PC-3 (cell line): ENCODE results near the gene SPPL2B. TPM values are rescaled to one million over a fixed set of nuclear protein-coding genes. Genes with fewer than 3 reads are reported as not detected.
A peak's percentile ranks its signal among the peaks of the same experiment; 100 is the strongest.

Experiments used
- ATAC-seq: fragments of 200-7000 bp; cut with Tn5 transposase; 2 replicates; pipeline ENCODE4 v1.9.1; 2020; ENCODE audit warnings: mild to moderate bottlenecking, moderate library complexity
- BruUV-seq: library from RNA; stranded (reverse); fragments of 400-500 nt; replicated peaks from 2 replicates; lab custom pipeline; 2021; lab: Mats Ljungman, UMichigan
- CTCF ChIA-PET: fragments of 300-600 bp; sonication (Branson Sonifier 250); formaldehyde crosslinking; loops from one replicate; lab custom pipeline; 2022; ENCODE audit warnings: antibody characterized with exemption; lab: Charles Lee
- POLR2A ChIA-PET: fragments of 300-600 bp; sonication (Branson Sonifier 250); formaldehyde crosslinking; loops from one replicate; lab custom pipeline; 2022; ENCODE audit warnings: antibody characterized with exemption; ENCODE audit not compliant: unreplicated experiment; lab: Charles Lee
- DNase-seq: peaks from one replicate; pipeline ENCODE4 v3.0.0-alpha.2; 2015
- H2AFZ ChIP-seq: fragments of 300-600 bp; sonication (generic); 2 replicates; pipeline ENCODE4 v1.6.0; 2016; ENCODE audit warnings: antibody characterized with exemption, low read length
- H3F3A ChIP-seq: fragments of 300-600 bp; sonication (generic); one replicate; pipeline ENCODE4 v1.6.0; 2017; ENCODE audit warnings: antibody characterized with exemption, low read length, control low read depth, mild to moderate bottlenecking; ENCODE audit not compliant: unreplicated experiment
- H3K27ac ChIP-seq: fragments of 300-600 bp; sonication (generic); 2 replicates; pipeline ENCODE4 v1.5.1; 2016; ENCODE audit warnings: mild to moderate bottlenecking, low read length
- H3K27me3 ChIP-seq: fragments of 300-600 bp; sonication (generic); 2 replicates; pipeline ENCODE4 v1.6.1; 2016; ENCODE audit warnings: low read length, mixed read lengths
- H3K36me3 ChIP-seq: fragments of 300-600 bp; sonication (generic); 2 replicates; pipeline ENCODE4 v1.6.1; 2016; ENCODE audit warnings: low read depth, mixed run types, low read length, mixed read lengths
- H3K4me1 ChIP-seq: fragments of 300-600 bp; sonication (generic); 2 replicates; pipeline ENCODE4 v1.5.1; 2016; ENCODE audit warnings: low read length; ENCODE audit not compliant: insufficient read depth
- H3K4me2 ChIP-seq: fragments of 300-600 bp; sonication (generic); 2 replicates; pipeline ENCODE4 v1.6.0; 2016; ENCODE audit warnings: low read length
- H3K4me3 ChIP-seq: fragments of 300-600 bp; sonication (generic); 2 replicates; pipeline ENCODE4 v1.5.1; 2016; ENCODE audit warnings: mild to moderate bottlenecking, low read length, mixed read lengths
- H3K79me2 ChIP-seq: fragments of 300-600 bp; sonication (generic); 2 replicates; pipeline ENCODE4 v1.6.1; 2017; ENCODE audit warnings: low read length, mixed read lengths
- H3K9ac ChIP-seq: fragments of 300-600 bp; sonication (generic); 2 replicates; pipeline ENCODE4 v1.6.0; 2016; ENCODE audit warnings: mild to moderate bottlenecking, low read length
- H3K9me2 ChIP-seq: fragments of 300-600 bp; sonication (generic); replicated peaks from 2 replicates; pipeline ENCODE4 v1.6.1; 2016; ENCODE audit warnings: mixed run types, low read length, mixed read lengths
- H3K9me3 ChIP-seq: fragments of 300-600 bp; sonication (generic); 2 replicates; pipeline ENCODE4 v1.6.1; 2016; ENCODE audit warnings: low read length, mixed read lengths
- H4K20me1 ChIP-seq: fragments of 300-600 bp; sonication (generic); 2 replicates; pipeline ENCODE4 v1.6.1; 2016; ENCODE audit warnings: low read length, mixed read lengths
- EZH2 ChIP-seq: fragments of 300-600 bp; sonication (generic); IDR thresholded peaks from one replicate; pipeline ENCODE4 v1.6.1; 2017; ENCODE audit warnings: antibody characterized with exemption, mild to moderate bottlenecking, low read length; ENCODE audit not compliant: unreplicated experiment
- EZH2phosphoT487 ChIP-seq: fragments of 300-600 bp; sonication (generic); IDR thresholded peaks from 2 replicates; pipeline ENCODE4 v1.6.1; 2018; ENCODE audit warnings: mild to moderate bottlenecking, antibody characterized with exemption, low read length, borderline replicate concordance
- intact Hi-C: fragments of 100-400 bp; cut with micrococcal nuclease; formaldehyde crosslinking; loops from 2 replicates; pipeline ENCODE4 v1.9.0; 2023
- total RNA-seq: library from RNA; depleted of rRNA; stranded (reverse); fragments of >200 nt; gene quantifications from 2 replicates; pipeline ENCODE4 v1.2.3, GENCODE V29; 2014
- TF ChIP-seq, protein P1 (sequence below): fragments of 300-600 bp; sonication (generic); conservative IDR thresholded peaks from 2 replicates; pipeline ENCODE4 v1.5.1; 2017; ENCODE audit warnings: antibody characterized with exemption, low read depth, mild to moderate bottlenecking, low read length

The SPPL2B gene
- total RNA-seq, 1 experiment from 2014 or later: 28.6 TPM

DNA sequence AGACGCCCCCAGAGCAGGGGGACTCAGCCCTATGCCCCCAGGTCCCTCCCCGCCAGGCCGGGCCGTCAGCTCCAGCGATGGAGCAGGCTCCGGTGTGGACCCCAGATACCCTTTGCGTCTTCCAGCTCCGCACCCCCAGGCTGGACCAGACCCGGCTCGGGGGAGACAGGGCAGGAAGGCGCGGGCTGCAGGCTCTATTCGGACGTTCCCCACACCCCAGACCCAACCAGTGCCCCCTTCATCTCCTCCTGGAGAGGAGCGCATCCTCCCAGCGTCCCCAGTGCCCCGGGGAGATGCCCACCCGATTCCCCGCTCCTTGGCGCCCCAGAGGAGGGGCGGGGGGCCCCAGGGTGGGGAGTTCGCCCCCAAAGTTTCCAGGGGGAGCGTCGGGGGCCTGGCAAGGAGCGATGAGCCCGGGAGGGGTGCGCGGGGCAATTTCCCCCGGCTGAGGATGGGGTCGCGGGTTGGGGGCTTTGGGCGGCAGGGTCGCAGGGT lies 20.9 kb upstream of the SPPL2B start:
- no peaks in the 10 kb centered on the region for H4K20me1 ChIP-seq
- no peaks in the 10 kb centered on the region for H3K4me1 ChIP-seq
- no peaks in the 10 kb centered on the region for H3F3A ChIP-seq
- TF ChIP-seq, protein P1, sequence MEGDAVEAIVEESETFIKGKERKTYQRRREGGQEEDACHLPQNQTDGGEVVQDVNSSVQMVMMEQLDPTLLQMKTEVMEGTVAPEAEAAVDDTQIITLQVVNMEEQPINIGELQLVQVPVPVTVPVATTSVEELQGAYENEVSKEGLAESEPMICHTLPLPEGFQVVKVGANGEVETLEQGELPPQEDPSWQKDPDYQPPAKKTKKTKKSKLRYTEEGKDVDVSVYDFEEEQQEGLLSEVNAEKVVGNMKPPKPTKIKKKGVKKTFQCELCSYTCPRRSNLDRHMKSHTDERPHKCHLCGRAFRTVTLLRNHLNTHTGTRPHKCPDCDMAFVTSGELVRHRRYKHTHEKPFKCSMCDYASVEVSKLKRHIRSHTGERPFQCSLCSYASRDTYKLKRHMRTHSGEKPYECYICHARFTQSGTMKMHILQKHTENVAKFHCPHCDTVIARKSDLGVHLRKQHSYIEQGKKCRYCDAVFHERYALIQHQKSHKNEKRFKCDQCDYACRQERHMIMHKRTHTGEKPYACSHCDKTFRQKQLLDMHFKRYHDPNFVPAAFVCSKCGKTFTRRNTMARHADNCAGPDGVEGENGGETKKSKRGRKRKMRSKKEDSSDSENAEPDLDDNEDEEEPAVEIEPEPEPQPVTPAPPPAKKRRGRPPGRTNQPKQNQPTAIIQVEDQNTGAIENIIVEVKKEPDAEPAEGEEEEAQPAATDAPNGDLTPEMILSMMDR: no peak
- TF ChIP-seq EZH2: no peak
- no peak for TF ChIP-seq EZH2phosphoT487
- BruUV-seq: no TSS peak
- H3K4me3 ChIP-seq: no peak overlapping the region
- no peaks in the 10 kb centered on the region for H3K9me3 ChIP-seq
- H2AFZ ChIP-seq: no peak overlapping the region
- POLR2A ChIA-PET: no interaction called here
- ATAC-seq (no peak), DNase-seq (no peak)
- no peaks in the 10 kb centered on the region for H3K9me2 ChIP-seq
- intact Hi-C loops: no loop called here
- no peak overlapping the region for H3K4me2 ChIP-seq
- H3K27me3 ChIP-seq: no peaks in the 10 kb centered on the region
- no peak overlapping the region for H3K27ac ChIP-seq
- no peaks in the 10 kb centered on the region for H3K36me3 ChIP-seq
- H3K9ac ChIP-seq: no peak overlapping the region
- no peaks in the 10 kb centered on the region for H3K79me2 ChIP-seq
- CTCF ChIA-PET: no interaction called here

DNA sequence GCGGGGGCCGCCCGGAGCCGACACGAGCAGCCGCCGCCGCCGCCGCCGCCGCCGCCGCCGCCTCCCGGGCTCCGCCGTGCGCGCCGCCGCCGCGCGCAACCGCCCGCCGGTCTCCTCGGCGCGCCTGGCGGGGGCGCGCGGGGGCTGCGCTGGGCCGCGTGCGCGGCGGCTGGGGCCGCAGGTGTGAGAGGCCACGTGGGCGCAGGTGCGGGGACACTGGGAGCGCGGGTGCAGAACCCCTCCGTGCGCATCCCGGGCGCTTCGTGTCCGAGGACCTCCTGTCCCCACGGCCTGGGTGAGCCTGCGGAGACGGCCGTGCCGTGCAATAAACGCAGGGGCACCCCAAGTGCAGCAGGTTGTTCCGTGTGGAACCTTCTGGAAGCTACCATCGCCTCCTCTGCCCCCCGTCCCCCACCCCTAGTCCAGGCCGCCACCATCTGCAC lies 20.3 kb upstream of the SPPL2B start, which contains the start of gene LINGO3:
TSS of gene LINGO3 (minus strand) at position 41 of the 443 bp plus-strand sequence. CDS start 16,378 bp downstream, outside the sequence.
- H3K9me2 ChIP-seq: no peaks in the 10 kb centered on the region
- H3K36me3 ChIP-seq: no peaks in the 10 kb centered on the region
- H3K27me3 ChIP-seq: no peaks in the 10 kb centered on the region
- peak within 1 kb of the TSS; percentile 48; the same call in 1 of the 2 replicates for H3K4me2 ChIP-seq
- H3K79me2 ChIP-seq: no peaks in the 10 kb centered on the region
- intact Hi-C loops: no loop called here
- no peak within 1 kb of the TSS; the same call in 1 of the 2 replicates for H3K4me3 ChIP-seq
- H3K27ac ChIP-seq: no peak within 1 kb of the TSS
- ATAC-seq (no peak; the same call in 1 of the 2 replicates), DNase-seq (no peak)
- no peaks in the 10 kb centered on the region for H3K4me1 ChIP-seq
- H3K9ac ChIP-seq: no peak within 1 kb of the TSS
- BruUV-seq: no TSS peak
- no peaks in the 10 kb centered on the region for H3K9me3 ChIP-seq
- POLR2A ChIA-PET: no interaction called here
- H3F3A ChIP-seq: no peaks in the 10 kb centered on the region
- H4K20me1 ChIP-seq: no peaks in the 10 kb centered on the region
- CTCF ChIA-PET: no interaction called here
- H2AFZ ChIP-seq: no peak within 1 kb of the TSS
- TF ChIP-seq, protein P1: no peak
- TF ChIP-seq EZH2phosphoT487 (no peak), EZH2 (no peak)

DNA sequence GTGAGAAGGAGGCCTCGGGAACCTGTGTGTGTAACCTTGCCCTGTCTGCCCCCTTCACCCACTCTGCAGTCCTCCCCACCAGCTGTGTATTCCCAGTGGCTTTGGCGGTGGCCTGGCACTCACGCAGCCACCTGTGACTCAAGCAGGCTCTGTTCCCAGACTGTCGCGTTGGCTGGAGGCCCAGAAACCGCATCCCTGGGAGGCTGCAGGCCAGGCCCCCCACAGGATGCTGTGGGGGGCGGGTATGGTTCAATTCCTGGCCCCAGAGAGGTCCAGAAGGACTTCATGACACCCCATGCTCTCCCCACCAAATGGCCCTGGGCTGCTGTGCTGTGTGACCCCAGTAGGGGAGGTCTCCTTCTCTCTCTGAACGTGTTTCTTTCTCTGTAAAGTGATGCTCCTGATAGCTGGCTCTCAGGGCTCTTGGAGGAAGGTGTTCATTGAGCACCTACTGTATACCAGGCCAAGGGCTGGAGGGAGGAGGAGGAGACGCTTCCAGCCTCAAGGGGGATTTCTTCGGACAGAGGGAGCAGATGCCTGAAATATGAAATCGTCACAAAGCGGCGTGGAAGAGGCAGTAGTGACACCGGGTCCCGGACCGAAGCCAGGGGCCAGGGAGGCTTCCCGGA lies 18.6 kb upstream of the SPPL2B start:
- BruUV-seq: no TSS peak
- no peak for TF ChIP-seq EZH2
- TF ChIP-seq, protein P1: no peak
- TF ChIP-seq EZH2phosphoT487: no peak
- Histone ChIP-seq H2AFZ (no peak overlapping the region), H3K4me3 (no peak overlapping the region), H3K4me2 (no peak overlapping the region), H3K4me1 (no peaks in the 10 kb centered on the region), H3K9ac (no peak overlapping the region), H3K36me3 (no peaks in the 10 kb centered on the region), H4K20me1 (no peaks in the 10 kb centered on the region), H3K9me2 (no peaks in the 10 kb centered on the region), H3K27ac (no peak overlapping the region), H3F3A (no peaks in the 10 kb centered on the region), H3K27me3 (no peaks in the 10 kb centered on the region), H3K9me3 (no peaks in the 10 kb centered on the region), H3K79me2 (no peaks in the 10 kb centered on the region)
- ChIA-PET CTCF (no interaction called here), POLR2A (interaction anchor here (0.6 kb wide), 1 partner anchor 146 kb away, joined by 10 read pairs; no protein-coding TSS in a partner anchor)
- ATAC-seq: peak; percentile 58
- peak; percentile 43 for DNase-seq
- intact Hi-C loops: loop anchor here (10.0 kb wide), 1 partner anchor 75 kb away; the partner anchor contains the start of genes PLEKHJ1 and SF3A2
